Natural killer cell treated with Interleukin-12 subunit alpha and Interleukin-12 subunit beta and Interleukin-15 and Interleukin-18, amount 100 ng/mL, for 72 hours (primary cell): ENCODE measurements around the gene FAM50B. TPM values are rescaled to one million over a fixed set of nuclear protein-coding genes. Genes with fewer than 3 reads are reported as not detected.

Source experiments
- ATAC-seq, 2 donors: fragments of 150-1000 bp; cut with Tn5 transposase in 1 of 2; sonication (Bioruptor Pico), chemical (Tn5 transposase) in 1 of 2; 2 replicates each; pipeline ENCODE4 v1.10.0; 2021
- DNase-seq: peaks from one replicate; pipeline ENCODE4 v3.0.0; 2022; ENCODE audit warnings: low spot score
- H3K27ac Mint-ChIP-seq, 2 donors: 1 replicate in 1 of 2; 2 replicates in 1 of 2; pipeline ENCODE4 v1.8.0; 2022; ENCODE audit warnings: mixed read lengths in 2 of 2, mild to moderate bottlenecking in 1 of 2, moderate library complexity in 1 of 2
- H3K27me3 Mint-ChIP-seq, 2 donors: 1 replicate in 1 of 2; 2 replicates in 1 of 2; pipeline ENCODE4 v1.8.0; 2022; ENCODE audit warnings: mixed read lengths in 2 of 2
- H3K36me3 Mint-ChIP-seq: one replicate; pipeline ENCODE4 v1.8.0; 2022; ENCODE audit warnings: mixed read lengths
- H3K4me1 Mint-ChIP-seq, 2 donors: 1 replicate in 1 of 2; 2 replicates in 1 of 2; pipeline ENCODE4 v1.8.0; 2022; ENCODE audit warnings: low read depth in 2 of 2, mixed read lengths in 2 of 2, mild to moderate bottlenecking in 1 of 2
- H3K4me3 Mint-ChIP-seq: one replicate; pipeline ENCODE4 v1.8.0; 2022; ENCODE audit warnings: mixed read lengths
- H3K9me3 Mint-ChIP-seq: 2 replicates; pipeline ENCODE4 v1.8.0; 2022; ENCODE audit warnings: mixed read lengths
- total RNA-seq, 2 donors: library from RNA; stranded (reverse); gene quantifications; one replicate each; pipeline ENCODE4 v1.2.3, GENCODE V29; 2022

FAM50B gene
- total RNA-seq, 2 donors from 2014 or later, result 5.3 to 7.3 TPM

- DNase-seq (no peak), ATAC-seq (peak in 1 of 2 donors; percentile 69)
- Mint-ChIP-seq H3K4me1 (peaks cover 3 to 6% of the 10 kb centered on the region in 2 donors), H3K9me3 (no peaks in the 10 kb centered on the region), H3K27me3 (peaks cover 16 to 17% of the 10 kb centered on the region in 2 donors), H3K36me3 (no peaks in the 10 kb centered on the region), H3K27ac (no peak overlapping the region), H3K4me3 (no peak overlapping the region)
Measured at GRCh38 chr6:3867641-3868502, 18.7 kb downstream of the FAM50B start.

DNA sequence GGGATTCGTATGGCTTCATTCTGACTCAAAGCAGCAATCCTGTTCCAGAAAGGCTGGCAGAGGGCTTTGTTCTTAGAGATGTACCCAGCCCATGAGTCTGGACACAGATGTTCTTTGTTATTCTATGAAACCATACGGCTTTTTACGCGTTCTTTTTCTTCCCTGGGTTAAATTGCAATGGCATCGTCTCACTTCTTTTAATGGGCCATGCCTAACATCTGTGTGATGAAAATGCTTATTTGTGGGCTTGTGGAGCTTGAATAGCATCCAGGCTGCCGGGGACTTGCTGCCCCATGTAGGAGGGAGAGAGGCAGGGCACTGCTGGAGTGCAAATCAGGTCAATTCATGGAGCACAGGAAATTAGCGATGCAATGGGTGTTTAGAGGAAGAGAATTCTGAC is 19.4 kb downstream of the FAM50B start:
- no peak overlapping the region for H3K27ac Mint-ChIP-seq
- no peak for ATAC-seq
- no peak overlapping the region for H3K4me3 Mint-ChIP-seq
- peaks cover 3 to 6% of the 10 kb centered on the region in 2 donors for H3K4me1 Mint-ChIP-seq
- H3K9me3 Mint-ChIP-seq, result no peaks in the 10 kb centered on the region
- H3K27me3 Mint-ChIP-seq, result peaks cover 16 to 19% of the 10 kb centered on the region in 2 donors
- no peak for DNase-seq
- H3K36me3 Mint-ChIP-seq, result no peaks in the 10 kb centered on the region

DNA sequence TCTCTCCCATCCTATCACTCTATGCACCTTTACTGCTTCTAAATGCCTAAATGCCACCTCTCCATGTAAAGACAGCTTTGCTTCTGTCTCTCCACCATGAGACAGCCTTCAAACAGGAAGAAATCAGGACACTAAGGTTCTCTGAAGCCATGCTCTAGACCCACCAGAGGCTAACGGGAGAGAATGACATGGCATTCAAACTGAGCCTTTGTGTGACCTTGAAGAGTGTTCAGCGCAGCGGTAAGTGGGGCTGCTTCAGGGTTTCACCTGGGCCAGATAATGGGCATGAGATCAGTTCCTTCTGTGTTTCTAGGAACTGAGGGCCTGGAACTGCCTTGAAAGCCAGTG is 20.1 kb downstream of the FAM50B start:
- H3K4me3 Mint-ChIP-seq, result no peak overlapping the region
- no peak overlapping the region for H3K27ac Mint-ChIP-seq

GRCh38 chr6:3869632-3870527 is 20.7 kb downstream of the FAM50B start:
- Mint-ChIP-seq H3K27me3 (peaks cover 16 to 19% of the 10 kb centered on the region in 2 donors), H3K4me1 (peaks cover 3 to 6% of the 10 kb centered on the region in 2 donors), H3K4me3 (no peak overlapping the region), H3K9me3 (no peaks in the 10 kb centered on the region), H3K36me3 (no peaks in the 10 kb centered on the region), H3K27ac (no peak overlapping the region)
- DNase-seq (no peak), ATAC-seq (peak in 1 of 2 donors; percentile 44)

More for the DNA sequence above, 20.1 kb downstream of the FAM50B start:
- DNase-seq (no peak), ATAC-seq (no peak)
- Mint-ChIP-seq H3K27me3 (peaks cover 16 to 19% of the 10 kb centered on the region in 2 donors), H3K36me3 (no peaks in the 10 kb centered on the region), H3K4me1 (peaks cover 3 to 6% of the 10 kb centered on the region in 2 donors), H3K9me3 (no peaks in the 10 kb centered on the region)

DNA sequence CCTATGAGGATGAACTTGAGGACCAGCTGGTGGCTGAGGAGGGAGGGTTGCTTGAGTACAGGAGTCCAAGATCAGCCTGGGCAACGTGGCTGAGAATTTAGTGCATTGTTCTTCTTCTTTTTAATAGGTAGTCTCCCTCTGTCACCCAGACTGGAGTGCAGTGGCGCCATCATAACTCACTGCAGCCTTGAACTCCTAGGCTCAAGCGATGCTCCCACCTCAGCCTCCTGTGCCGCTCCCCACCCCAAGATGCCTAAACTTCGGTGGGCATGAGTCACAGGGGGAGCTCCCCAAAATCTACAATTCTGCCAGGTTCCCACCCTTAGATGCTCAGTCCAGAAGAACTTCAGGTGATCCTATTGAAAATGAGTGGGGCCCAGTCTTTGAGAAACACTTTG is 21.4 kb downstream of the FAM50B start:
- Mint-ChIP-seq H3K4me3 (no peak overlapping the region), H3K27me3 (peaks cover 11 to 19% of the 10 kb centered on the region in 2 donors), H3K9me3 (no peaks in the 10 kb centered on the region), H3K4me1 (peaks cover 3 to 6% of the 10 kb centered on the region in 2 donors), H3K27ac (no peak overlapping the region), H3K36me3 (no peaks in the 10 kb centered on the region)
- DNase-seq, result no peak
- ATAC-seq, result no peak

GRCh38 chr6:3871515-3871914 is 22.3 kb downstream of the FAM50B start:
- Mint-ChIP-seq H3K27ac (no peak overlapping the region), H3K27me3 (peaks cover 11 to 24% of the 10 kb centered on the region in 2 donors), H3K36me3 (no peaks in the 10 kb centered on the region), H3K4me1 (peaks cover 3 to 6% of the 10 kb centered on the region in 2 donors), H3K9me3 (no peaks in the 10 kb centered on the region), H3K4me3 (no peak overlapping the region)
- ATAC-seq, result no peak
- DNase-seq, result no peak

DNA sequence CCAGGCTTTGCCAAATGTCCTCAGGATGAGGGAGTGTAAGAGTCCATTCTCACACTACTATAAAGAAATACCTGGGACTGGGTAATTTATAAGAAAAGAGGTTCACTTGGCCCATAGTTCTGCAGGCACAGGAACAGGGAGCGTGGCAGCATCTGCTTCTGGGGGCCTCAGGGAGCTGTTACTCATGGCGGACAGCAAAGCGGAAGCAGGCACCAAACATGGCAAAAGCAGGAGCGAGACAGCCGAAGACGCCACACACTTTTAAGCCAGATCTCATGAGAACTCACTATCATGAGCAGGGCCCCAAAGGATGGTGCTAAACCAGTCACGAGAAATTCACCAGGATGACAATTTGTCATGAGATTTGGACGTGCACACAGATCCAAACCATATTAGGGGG is 22.8 kb downstream of the FAM50B start:
- H3K4me3 Mint-ChIP-seq, result no peak overlapping the region
- DNase-seq, result no peak
- no peak overlapping the region for H3K27ac Mint-ChIP-seq
- peaks cover 11 to 28% of the 10 kb centered on the region in 2 donors for H3K27me3 Mint-ChIP-seq
- H3K36me3 Mint-ChIP-seq, result no peaks in the 10 kb centered on the region
- ATAC-seq, result no peak
- peaks cover 3 to 6% of the 10 kb centered on the region in 2 donors for H3K4me1 Mint-ChIP-seq
- no peaks in the 10 kb centered on the region for H3K9me3 Mint-ChIP-seq

DNA sequence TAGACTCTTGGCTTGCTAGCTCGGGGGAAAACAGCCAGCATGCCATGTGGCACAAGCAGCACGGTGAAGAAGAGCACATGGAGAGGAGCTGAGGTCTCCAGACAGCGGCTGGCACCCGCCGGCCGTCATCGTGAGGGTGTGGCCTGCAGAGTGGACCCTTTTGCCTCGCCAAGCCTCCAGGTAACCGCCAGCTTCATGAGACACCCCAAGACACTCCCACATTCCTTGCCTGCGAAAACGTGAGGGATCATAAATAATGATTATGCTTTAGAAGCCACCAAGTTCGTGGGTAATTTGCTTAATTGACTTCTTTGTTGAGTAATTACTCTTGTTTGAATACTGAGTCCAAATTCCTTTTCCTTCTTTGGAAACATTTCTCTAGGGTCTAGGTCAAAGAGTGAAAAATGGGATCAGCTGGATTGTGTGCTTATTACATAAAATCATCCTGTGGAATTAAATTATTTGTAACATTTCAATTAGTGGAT is 23.2 kb downstream of the FAM50B start:
- H3K36me3 Mint-ChIP-seq, result no peaks in the 10 kb centered on the region
- no peaks in the 10 kb centered on the region for H3K9me3 Mint-ChIP-seq
- ATAC-seq (no peak), DNase-seq (no peak)
- no peak overlapping the region for H3K4me3 Mint-ChIP-seq
- H3K4me1 Mint-ChIP-seq, result peaks cover 3 to 6% of the 10 kb centered on the region in 2 donors
- peaks cover 11 to 28% of the 10 kb centered on the region in 2 donors for H3K27me3 Mint-ChIP-seq
- H3K27ac Mint-ChIP-seq, result no peak overlapping the region

GRCh38 chr6:3873051-3873450 is 23.9 kb downstream of the FAM50B start:
- H3K36me3 Mint-ChIP-seq, result no peaks in the 10 kb centered on the region
- H3K9me3 Mint-ChIP-seq, result no peaks in the 10 kb centered on the region
- no peak overlapping the region for H3K27ac Mint-ChIP-seq
- ATAC-seq (no peak), DNase-seq (no peak)
- peaks cover 8 to 28% of the 10 kb centered on the region in 2 donors for H3K27me3 Mint-ChIP-seq
- peaks cover under 1 to 3% of the 10 kb centered on the region in 2 donors for H3K4me1 Mint-ChIP-seq
- no peak overlapping the region for H3K4me3 Mint-ChIP-seq

DNA sequence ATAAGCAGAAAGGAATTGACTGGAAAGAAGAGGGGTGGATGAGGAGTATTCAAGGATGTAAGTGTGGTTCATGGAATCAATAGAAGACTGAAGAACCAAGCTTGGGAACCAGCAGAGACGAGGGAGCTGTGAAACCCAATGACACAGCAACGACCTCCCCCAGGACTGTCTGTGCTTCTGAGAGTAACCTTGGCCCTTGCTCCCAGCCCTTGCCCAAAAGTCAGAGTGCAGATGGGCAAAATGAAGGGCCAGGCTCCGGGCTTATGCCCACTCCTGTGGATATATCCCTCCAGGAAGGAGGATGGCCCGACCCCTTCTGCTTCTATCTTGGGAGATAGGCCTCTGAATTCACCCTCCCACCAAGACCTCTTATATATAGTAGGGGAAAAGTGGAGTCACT is 24.9 kb downstream of the FAM50B start:
- no peak overlapping the region for H3K27ac Mint-ChIP-seq
- no peaks in the 10 kb centered on the region for H3K36me3 Mint-ChIP-seq
- no peaks in the 10 kb centered on the region for H3K9me3 Mint-ChIP-seq
- H3K4me1 Mint-ChIP-seq, result peaks cover 0 to 3% of the 10 kb centered on the region in 2 donors
- ATAC-seq (no peak), DNase-seq (no peak)
- H3K27me3 Mint-ChIP-seq, result peaks cover 5 to 28% of the 10 kb centered on the region in 2 donors
- no peak overlapping the region for H3K4me3 Mint-ChIP-seq

GRCh38 chr6:3875486-3875885 is 26.3 kb downstream of the FAM50B start:
- Mint-ChIP-seq H3K36me3 (no peaks in the 10 kb centered on the region), H3K27ac (no peak overlapping the region)

DNA sequence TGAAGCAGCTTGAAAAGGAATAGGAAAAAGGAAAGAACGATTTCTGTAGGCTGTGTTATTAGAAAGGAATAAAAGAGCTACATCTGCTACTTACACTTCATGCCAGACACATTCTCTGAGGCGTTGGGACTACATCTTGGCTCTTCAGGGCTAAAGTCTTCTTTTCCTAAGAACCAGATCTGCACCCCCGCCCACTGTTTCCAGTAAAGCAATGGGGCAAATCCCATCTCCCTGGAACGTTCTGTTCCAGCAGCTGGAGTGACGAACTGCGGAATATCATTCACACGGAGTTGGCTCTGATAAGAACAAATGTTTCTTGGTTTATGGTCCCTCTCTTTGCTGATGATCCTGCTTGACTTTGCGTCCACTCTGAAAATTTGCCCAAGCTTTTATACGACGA is 26.9 kb downstream of the FAM50B start:
- DNase-seq, result no peak
- peaks cover 5 to 21% of the 10 kb centered on the region in 2 donors for H3K27me3 Mint-ChIP-seq
- no peaks in the 10 kb centered on the region for H3K9me3 Mint-ChIP-seq
- H3K4me3 Mint-ChIP-seq, result no peak overlapping the region
- no peaks in the 10 kb centered on the region for H3K36me3 Mint-ChIP-seq
- no peak for ATAC-seq
- no peak overlapping the region for H3K27ac Mint-ChIP-seq
- no peaks in the 10 kb centered on the region for H3K4me1 Mint-ChIP-seq

More at GRCh38 chr6:3875486-3875885, 26.3 kb downstream of the FAM50B start:
- Mint-ChIP-seq H3K27me3 (peaks cover 5 to 21% of the 10 kb centered on the region in 2 donors), H3K9me3 (no peaks in the 10 kb centered on the region), H3K4me3 (no peak overlapping the region), H3K4me1 (no peaks in the 10 kb centered on the region)
- ATAC-seq (no peak), DNase-seq (no peak)

GRCh38 chr6:3876866-3877265 is 27.7 kb downstream of the FAM50B start:
- Mint-ChIP-seq H3K9me3 (no peaks in the 10 kb centered on the region), H3K36me3 (no peaks in the 10 kb centered on the region), H3K27me3 (peaks cover 3 to 17% of the 10 kb centered on the region in 2 donors), H3K27ac (no peak overlapping the region), H3K4me3 (no peak overlapping the region), H3K4me1 (no peaks in the 10 kb centered on the region)
- DNase-seq (no peak), ATAC-seq (no peak)
